ENCODE data around the gene SGTA.
"Not testable (repeated sequence)": the region's sequence is repeated elsewhere in the genome, so short reads cannot be mapped to it uniquely, and the experiment has no call there.

SGTA gene, protein sequence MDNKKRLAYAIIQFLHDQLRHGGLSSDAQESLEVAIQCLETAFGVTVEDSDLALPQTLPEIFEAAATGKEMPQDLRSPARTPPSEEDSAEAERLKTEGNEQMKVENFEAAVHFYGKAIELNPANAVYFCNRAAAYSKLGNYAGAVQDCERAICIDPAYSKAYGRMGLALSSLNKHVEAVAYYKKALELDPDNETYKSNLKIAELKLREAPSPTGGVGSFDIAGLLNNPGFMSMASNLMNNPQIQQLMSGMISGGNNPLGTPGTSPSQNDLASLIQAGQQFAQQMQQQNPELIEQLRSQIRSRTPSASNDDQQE

DNA sequence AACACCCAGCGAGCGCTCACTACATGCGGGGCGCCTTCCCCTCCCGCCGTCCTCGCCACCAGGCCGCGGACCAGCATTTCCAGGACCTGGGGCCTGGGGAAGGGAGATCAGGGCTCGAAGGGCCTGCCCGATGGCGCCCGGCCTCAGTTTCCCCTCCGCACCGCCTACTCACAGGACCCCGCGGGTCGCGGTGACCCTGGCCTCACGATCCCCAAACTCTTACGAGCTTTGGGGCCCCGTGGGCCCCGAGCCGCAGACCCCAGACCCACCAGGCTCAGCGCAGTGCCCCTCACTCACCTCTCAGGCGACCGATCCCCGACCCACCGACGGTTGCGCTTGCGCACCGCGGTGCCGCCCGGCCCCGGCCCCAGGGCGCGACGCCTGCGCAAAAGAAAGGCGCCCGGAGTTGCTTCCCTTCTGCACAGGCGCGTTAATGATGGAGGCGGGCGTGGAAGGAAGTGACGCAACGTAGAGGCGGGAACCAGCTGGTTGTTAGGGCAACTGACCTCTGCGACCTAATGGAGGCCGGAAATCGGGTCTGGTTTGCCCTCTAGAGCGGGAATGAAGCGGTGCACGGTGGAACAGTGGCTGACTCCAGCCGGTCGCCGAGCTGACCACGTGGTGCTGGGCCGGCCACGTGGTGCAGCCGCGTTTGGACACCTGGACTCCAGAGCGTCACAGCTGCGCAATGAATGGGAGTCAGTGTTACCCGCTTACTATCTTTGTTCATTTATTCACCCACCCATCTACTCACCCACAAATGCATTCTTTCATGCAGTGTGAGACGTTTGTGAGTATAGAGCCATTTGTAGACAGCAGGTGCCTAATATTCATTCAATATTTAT is at the start of gene SGTA:
TSS of gene SGTA (minus strand) at position 338 of the 845 bp plus-strand sequence. CDS start 14,205 bp downstream, outside the sequence.
- DNase-seq (peak; percentile 97), ATAC-seq (peak; percentile 84)
- Mint-ChIP-seq H3K36me3 (ENCODE audit: low read depth) (peaks cover 20% of the 10 kb centered on the region), H3K4me1 (peaks cover 63% of the 10 kb centered on the region), H3K4me3 (peak within 1 kb of the TSS; percentile 93), H3K27me3 (no peaks in the 10 kb centered on the region), H3K27ac (peak within 1 kb of the TSS; percentile 94), H3K9me3 (no peaks in the 10 kb centered on the region)

DNA sequence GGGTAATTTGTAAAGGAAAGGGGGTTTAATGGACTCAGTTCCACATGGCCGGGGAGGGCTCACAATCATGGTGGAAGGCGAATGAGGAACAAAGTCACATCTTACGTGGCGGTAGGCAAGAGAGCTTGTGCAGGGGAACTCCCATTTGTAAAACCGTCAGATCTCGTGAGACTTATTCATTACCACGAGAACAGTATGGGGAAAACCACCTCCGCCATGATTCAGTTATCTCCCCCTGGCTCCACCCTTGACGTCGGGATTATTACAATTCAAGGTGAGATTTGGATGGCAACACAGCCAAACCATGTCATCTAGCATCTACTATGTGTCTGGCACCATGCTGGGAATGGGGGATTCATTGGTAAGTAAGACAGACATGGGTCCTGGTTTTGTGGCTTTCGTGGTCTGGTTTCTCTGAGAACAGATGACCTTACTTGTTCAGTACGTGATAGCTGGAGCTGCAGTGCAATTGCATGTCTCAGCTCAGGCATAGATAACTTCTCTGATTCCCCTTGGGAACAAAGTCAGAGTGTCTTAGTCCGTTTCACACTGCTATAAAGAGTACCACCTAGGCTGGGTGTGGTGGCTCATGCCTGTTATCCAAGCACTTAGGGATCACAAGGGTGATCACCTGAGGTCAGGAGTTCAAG is 44.9 kb upstream of the SGTA start:
- H3K4me3 Mint-ChIP-seq, result no peak overlapping the region
- H3K4me1 Mint-ChIP-seq, result peaks cover 2% of the 10 kb centered on the region
- ATAC-seq (no peak), DNase-seq (no peak)
- H3K9me3 Mint-ChIP-seq, result peaks cover 19% of the 10 kb centered on the region
- H3K27me3 Mint-ChIP-seq, result no peaks in the 10 kb centered on the region
- H3K27ac Mint-ChIP-seq, result no peak overlapping the region
- peaks cover 49% of the 10 kb centered on the region for H3K36me3 Mint-ChIP-seq (ENCODE audit: low read depth)

DNA sequence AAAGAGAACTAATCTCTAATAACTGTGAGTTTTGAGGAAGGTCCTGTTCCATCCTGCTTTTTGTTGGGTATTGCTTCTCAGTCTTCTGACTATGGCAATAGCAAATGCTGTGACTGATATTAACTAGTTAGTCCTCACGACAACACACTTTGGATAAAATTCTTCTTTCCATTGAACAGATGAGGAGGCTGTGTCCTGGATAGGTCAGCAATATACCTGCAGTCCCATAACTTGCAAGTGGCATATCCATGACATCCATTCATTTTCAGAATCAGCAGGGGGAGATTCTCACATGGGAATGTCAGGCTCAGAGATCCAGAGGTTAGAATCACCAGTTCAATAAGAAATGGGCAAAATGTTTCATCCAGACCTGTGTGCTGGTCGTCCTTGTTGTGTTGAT is 43.9 kb upstream of the SGTA start:
- Mint-ChIP-seq H3K4me1 (peaks cover 2% of the 10 kb centered on the region), H3K9me3 (peaks cover 16% of the 10 kb centered on the region), H3K4me3 (no peak overlapping the region), H3K27ac (no peak overlapping the region), H3K27me3 (no peaks in the 10 kb centered on the region), H3K36me3 (ENCODE audit: low read depth) (peaks cover 40% of the 10 kb centered on the region)
- ATAC-seq, result no peak
- DNase-seq, result no peak

DNA sequence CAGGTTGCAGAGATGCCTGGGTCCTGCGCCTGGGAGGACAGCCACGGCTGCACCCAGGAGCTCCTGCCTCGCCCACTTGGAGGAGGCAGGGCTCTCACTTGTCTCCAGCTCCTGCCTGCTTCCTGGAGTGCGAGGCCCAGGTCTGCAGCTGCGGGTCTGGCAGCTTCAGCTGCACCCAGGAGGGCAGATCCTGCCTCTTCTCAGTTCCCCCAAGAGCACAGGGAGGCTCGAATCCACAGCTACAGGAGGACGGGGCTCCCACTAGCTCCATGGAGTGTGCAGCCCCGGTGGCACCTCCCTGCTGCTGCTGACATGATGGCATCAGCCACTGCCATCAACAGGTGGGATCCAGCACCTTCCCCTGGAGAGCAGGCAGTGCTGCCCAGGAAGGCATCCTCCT is 41.1 kb upstream of the SGTA start:
- Mint-ChIP-seq H3K4me3 (no peak overlapping the region), H3K27ac (no peak overlapping the region), H3K9me3 (peaks cover 11% of the 10 kb centered on the region), H3K27me3 (no peaks in the 10 kb centered on the region), H3K4me1 (peaks cover 5% of the 10 kb centered on the region), H3K36me3 (ENCODE audit: low read depth) (peaks cover 28% of the 10 kb centered on the region)
- ATAC-seq (no peak), DNase-seq (no peak)

DNA sequence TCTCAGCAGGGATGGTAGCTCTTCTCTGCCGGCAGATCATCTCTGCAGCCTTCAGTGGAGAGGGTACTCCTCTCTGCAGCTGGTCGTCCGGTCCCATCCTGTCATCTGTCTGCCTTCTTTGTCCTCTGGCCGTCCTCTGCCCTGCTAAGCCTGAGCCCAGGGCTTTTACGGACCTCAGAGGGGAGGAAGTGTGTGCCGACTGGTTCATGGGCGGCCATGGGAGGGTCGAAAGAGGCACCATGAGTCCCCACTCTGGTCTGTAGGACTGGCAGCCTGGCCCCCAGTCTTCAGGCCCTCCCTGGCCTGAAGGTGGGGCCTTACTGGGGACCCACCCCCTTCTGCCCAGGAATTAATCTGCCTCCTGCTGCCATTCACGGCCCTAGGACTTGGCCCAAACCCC is 40.6 kb upstream of the SGTA start:
- H3K27me3 Mint-ChIP-seq, result no peaks in the 10 kb centered on the region

DNA sequence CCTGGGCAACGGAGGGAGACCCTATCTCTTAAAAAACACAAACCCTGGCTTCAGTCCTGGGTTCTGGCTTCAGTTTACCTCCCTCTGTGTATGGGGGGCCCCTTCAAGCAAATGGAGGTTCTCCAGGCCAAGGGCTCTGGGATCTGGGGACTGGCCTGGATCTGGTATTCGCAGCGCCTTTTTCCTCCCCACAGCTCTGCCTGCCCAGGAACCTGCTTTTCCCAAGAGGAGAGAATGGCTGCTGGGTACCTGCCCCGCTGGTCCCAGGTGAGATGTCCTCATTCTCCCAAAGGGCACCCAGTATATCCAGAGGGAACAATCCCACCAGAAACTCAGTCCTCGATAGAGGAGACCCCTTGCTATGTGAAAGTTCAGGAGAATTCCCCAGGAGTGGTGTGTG is 39.8 kb upstream of the SGTA start:
- Mint-ChIP-seq H3K4me3 (no peak overlapping the region), H3K36me3 (ENCODE audit: low read depth) (peaks cover 16% of the 10 kb centered on the region), H3K4me1 (peaks cover 5% of the 10 kb centered on the region), H3K27me3 (no peaks in the 10 kb centered on the region), H3K9me3 (peaks cover 4% of the 10 kb centered on the region), H3K27ac (no peak overlapping the region)
- ATAC-seq (no peak), DNase-seq (no peak)

More for the DNA sequence above, 40.6 kb upstream of the SGTA start:
- Mint-ChIP-seq H3K4me1 (peaks cover 5% of the 10 kb centered on the region), H3K27ac (no peak overlapping the region), H3K4me3 (no peak overlapping the region), H3K36me3 (ENCODE audit: low read depth) (peaks cover 24% of the 10 kb centered on the region), H3K9me3 (peaks cover 10% of the 10 kb centered on the region)
- ATAC-seq, result no peak
- no peak for DNase-seq

DNA sequence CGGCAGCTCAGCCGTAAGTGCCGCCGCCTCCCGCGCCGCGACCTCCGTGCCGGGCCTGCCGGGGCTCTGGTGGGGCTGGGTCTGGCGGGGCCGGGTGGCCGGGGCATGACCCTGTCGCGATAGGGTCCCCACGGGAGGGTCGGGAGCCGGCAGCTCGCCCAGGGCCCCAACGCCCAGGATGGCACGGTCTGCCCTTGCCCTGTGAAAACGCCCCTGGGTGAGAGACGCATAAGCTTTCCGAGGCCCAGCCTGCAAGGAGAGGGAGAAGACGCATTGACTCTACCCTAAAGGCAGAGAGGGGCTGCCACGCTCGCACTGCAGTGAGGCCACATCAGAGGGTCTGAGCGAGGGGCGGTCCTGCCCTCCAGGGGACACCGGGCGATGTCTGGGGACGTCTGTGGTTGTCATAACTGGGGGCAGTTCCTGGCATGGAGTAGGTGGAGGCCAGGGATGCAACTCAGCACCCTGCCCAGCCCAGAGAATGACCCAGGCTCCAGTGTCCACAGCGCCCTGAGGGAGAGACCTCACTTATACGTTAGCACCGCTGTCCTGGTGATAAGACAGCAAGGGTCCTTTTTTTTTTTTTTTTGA is 37.1 kb upstream of the SGTA start:
- peaks cover 5% of the 10 kb centered on the region for H3K36me3 Mint-ChIP-seq (ENCODE audit: low read depth)
- H3K4me3 Mint-ChIP-seq, result peak overlapping the region; percentile 84
- peak overlapping the region; percentile 59 for H3K27ac Mint-ChIP-seq
- H3K4me1 Mint-ChIP-seq, result peaks cover 7% of the 10 kb centered on the region
- peak; percentile 23 for DNase-seq
- H3K9me3 Mint-ChIP-seq, result no peaks in the 10 kb centered on the region
- H3K27me3 Mint-ChIP-seq, result no peaks in the 10 kb centered on the region
- peak; percentile 2 for ATAC-seq

DNA sequence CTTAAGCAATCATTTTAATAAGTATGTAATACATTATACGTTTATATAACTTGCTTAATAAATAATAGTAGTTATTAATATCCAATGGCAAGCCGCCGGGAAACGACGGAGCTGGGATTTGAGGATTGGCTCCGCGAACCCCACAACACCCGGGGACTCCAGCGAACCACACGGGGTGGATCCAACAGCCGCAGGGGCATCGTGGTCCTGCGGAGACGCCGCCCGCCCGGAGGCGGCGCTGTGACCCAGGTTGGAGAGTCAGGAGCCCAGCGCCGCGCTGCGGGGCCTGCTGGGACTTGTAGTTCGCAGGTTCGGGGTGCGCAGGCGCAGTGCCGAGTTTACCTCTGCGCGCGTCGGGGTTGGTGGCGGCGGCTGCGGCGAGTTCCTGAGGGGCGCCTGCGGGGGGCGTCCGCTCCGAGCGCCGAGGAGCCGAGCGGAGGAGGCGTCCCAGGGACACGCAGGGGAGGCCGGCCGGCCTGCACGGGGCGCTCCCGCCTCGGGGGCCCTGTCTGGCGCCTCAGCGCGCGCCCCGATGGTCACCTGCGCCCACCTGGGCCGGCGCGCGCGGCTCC is 36.6 kb upstream of the SGTA start, which contains the start of gene ZNF554:
TSS of gene ZNF554 (plus strand) at position 329 of the 572 bp plus-strand sequence. CDS start at position 533, 204 bp downstream.
- Mint-ChIP-seq H3K9me3 (no peaks in the 10 kb centered on the region), H3K27me3 (no peaks in the 10 kb centered on the region), H3K4me3 (peak within 1 kb of the TSS; percentile 84), H3K36me3 (ENCODE audit: low read depth) (peaks cover 3% of the 10 kb centered on the region), H3K27ac (peak within 1 kb of the TSS; percentile 59), H3K4me1 (peaks cover 7% of the 10 kb centered on the region)
- DNase-seq (peak; percentile 99), ATAC-seq (peak; percentile 90)

DNA sequence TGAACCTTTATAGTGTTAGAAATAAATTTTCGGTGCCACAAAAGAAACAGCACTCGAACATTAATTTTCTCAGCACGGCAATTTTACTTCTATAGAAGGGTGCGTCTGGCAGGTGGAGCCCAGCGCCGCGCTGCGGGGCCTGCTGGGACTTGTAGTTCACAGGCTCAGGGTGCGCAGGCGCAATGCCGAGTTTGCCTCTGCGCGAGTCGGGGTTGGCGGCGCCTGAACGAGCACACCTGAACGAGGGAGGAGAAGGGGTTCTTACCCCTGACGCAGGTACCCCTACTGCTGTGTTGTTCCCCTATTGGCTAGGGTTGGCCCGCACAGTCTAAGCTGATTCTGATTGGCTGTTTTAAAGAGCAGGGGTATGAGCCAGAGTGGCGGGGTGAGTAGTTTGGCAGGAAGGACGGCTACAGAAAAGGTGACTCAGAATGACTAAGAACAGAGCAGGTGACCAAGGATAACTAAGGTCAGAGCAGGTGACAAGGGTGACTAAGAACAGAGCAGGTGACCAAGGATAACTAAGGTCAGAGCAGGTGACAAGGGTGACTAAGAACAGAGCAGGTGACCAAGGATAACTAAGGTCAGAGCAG is 34.3 kb upstream of the SGTA start:
- not testable (repeated sequence) for H3K36me3 Mint-ChIP-seq (ENCODE audit: low read depth); DNase-seq; H3K4me3 Mint-ChIP-seq; H3K4me1 Mint-ChIP-seq; H3K27me3 Mint-ChIP-seq; ATAC-seq; H3K27ac Mint-ChIP-seq; H3K9me3 Mint-ChIP-seq

DNA sequence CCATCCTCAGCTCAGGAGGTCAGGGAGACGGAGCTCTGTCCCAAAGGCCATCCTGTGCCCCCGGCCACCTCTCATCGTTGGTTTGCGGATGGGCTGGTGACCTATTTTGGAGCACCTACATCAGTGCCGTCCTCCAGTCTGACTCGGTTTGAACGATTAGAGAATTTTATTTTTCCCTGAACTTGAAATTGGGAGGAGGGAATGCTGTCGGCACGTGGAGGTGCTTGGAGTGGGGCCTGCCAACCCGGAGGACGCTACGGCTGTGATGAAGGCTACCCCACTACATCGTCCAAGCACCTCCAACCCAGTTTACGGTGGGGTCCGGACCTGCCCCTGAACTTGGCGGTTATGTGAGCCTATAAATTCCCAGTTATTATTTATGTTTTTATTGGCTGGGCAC is 33.6 kb upstream of the SGTA start:
- Mint-ChIP-seq H3K9me3 (no peaks in the 10 kb centered on the region), H3K4me3 (no peak overlapping the region), H3K27ac (no peak overlapping the region), H3K4me1 (peaks cover 7% of the 10 kb centered on the region), H3K36me3 (ENCODE audit: low read depth) (peaks cover 3% of the 10 kb centered on the region), H3K27me3 (no peaks in the 10 kb centered on the region)
- no peak for DNase-seq
- no peak for ATAC-seq

DNA sequence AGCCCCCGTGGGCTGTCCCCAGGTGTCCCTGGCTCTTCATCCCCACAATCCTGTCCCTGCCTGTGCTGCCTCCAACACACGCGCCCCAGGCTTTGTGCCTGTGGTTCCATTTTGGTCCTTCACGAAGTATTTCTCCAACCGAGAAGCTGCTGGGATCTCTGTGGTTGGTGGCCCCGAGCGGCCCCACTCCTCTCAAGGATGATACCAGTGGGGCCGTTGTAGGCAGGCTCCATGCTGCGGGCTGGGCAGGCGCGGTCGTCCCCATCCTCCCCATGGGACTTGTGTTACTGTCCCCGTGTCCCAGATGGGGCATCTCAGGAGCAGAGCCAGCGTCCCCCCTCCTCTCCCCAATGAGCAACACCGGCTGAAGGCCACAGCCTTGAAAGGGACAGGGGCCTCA is 32.9 kb upstream of the SGTA start:
- ATAC-seq, result no peak
- H3K27me3 Mint-ChIP-seq, result no peaks in the 10 kb centered on the region

DNA sequence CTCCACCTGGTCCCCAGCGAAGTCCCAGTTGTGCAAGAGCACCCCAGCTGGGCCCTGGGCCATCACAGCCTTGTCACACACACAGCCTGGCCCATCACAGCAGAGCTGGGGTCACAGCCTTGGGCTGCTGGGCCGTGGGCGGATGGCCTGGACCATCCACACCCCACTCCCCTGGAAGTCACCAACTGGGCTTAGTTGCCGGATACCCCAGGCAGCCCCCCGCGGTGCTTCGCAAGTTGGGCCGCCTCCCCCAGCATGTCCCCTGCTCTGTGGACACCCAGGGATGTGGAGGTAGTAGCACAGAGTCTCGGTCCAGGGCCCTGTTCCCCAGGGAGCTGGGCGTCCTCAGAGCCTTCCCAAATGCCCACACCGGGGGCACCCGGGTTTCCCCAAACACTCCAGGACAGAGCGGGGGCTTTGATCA is 32.1 kb upstream of the SGTA start:
- Mint-ChIP-seq H3K9me3 (no peaks in the 10 kb centered on the region), H3K4me1 (peaks cover 5% of the 10 kb centered on the region), H3K27ac (no peak overlapping the region), H3K27me3 (no peaks in the 10 kb centered on the region), H3K4me3 (no peak overlapping the region), H3K36me3 (ENCODE audit: low read depth) (peaks cover 6% of the 10 kb centered on the region)
- no peak for DNase-seq
- ATAC-seq, result no peak

More for the DNA sequence above, 32.9 kb upstream of the SGTA start:
- no peak overlapping the region for H3K4me3 Mint-ChIP-seq
- DNase-seq, result no peak
- peaks cover 7% of the 10 kb centered on the region for H3K4me1 Mint-ChIP-seq
- H3K27ac Mint-ChIP-seq, result no peak overlapping the region
- H3K9me3 Mint-ChIP-seq, result no peaks in the 10 kb centered on the region
- peaks cover 5% of the 10 kb centered on the region for H3K36me3 Mint-ChIP-seq (ENCODE audit: low read depth)

DNA sequence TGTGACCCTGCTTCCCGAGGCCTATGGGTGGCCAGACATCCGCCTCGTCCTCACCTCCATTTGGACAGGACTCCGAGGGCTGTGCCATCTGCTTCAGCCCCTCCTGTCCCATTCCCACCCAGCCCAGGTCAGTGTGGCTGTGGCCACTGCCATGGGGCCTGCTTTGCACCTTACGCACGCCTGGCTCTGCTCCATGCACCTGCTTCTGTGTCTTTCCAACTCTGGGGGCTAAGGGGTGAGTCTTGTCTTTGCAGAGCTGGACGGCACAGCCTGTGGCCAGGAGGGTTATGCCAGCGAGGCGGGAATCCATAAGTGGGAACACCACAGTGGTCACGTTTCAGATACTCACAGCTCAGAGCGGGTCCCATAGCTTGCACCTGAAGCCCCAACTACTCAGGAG is 31.4 kb upstream of the SGTA start:
- Mint-ChIP-seq H3K36me3 (ENCODE audit: low read depth) (peaks cover 6% of the 10 kb centered on the region), H3K4me3 (no peak overlapping the region), H3K27ac (no peak overlapping the region), H3K27me3 (no peaks in the 10 kb centered on the region), H3K9me3 (no peaks in the 10 kb centered on the region), H3K4me1 (peaks cover 4% of the 10 kb centered on the region)
- DNase-seq (no peak), ATAC-seq (no peak)
